Fibroblast of gingiva (primary cell): ENCODE measurements around the gene CAST.

Experiments
- DNase-seq: peaks from one replicate; pipeline ENCODE4 v3.0.0-alpha.2; 2011; ENCODE audit warnings: low read depth

CAST gene

GRCh38 chr5:96645091-96645490 lies 17.1 kb upstream of the CAST start:
- no peak for DNase-seq

GRCh38 chr5:96648023-96648422 lies 14.2 kb upstream of the CAST start:
- no peak for DNase-seq

GRCh38 chr5:96648593-96648992 lies 13.6 kb upstream of the CAST start:
- peak; percentile 78 for DNase-seq

GRCh38 chr5:96649251-96649662 lies 12.9 kb upstream of the CAST start:
- peak; percentile 8 for DNase-seq

GRCh38 chr5:96649681-96650540 lies 12.3 kb upstream of the CAST start:
- DNase-seq: no peak

GRCh38 chr5:96651047-96651446 lies 11.1 kb upstream of the CAST start:
- DNase-seq: no peak

GRCh38 chr5:96651948-96652753 lies 10.0 kb upstream of the CAST start:
- DNase-seq: no peak

GRCh38 chr5:96652769-96653454 lies 9.3 kb upstream of the CAST start:
- DNase-seq: peak; percentile 21

- no peak for DNase-seq
Observed at GRCh38 chr5:96654209-96654608, 8.0 kb upstream of the CAST start.

- no peak for DNase-seq
Observed at GRCh38 chr5:96655085-96655484, 7.1 kb upstream of the CAST start.

- peak; percentile 21 for DNase-seq
Observed at GRCh38 chr5:96655506-96655905, 6.7 kb upstream of the CAST start.

- DNase-seq: peak; percentile 74
Observed at GRCh38 chr5:96657068-96657467, 5.1 kb upstream of the CAST start.

GRCh38 chr5:96658272-96658671 lies 3.9 kb upstream of the CAST start:
- DNase-seq: no peak

GRCh38 chr5:96659170-96659569 lies 3.0 kb upstream of the CAST start:
- DNase-seq: no peak

GRCh38 chr5:96660971-96661854 lies 963 bp upstream of the CAST start:
- DNase-seq: peak; percentile 31

- peak; percentile 96 for DNase-seq
Observed at GRCh38 chr5:96662725-96663518, 746 bp downstream of the CAST start.

- no peak for DNase-seq
Observed at GRCh38 chr5:96663608-96664007, 1.4 kb downstream of the CAST start.

GRCh38 chr5:96664669-96665068 lies 2.5 kb downstream of the CAST start:
- DNase-seq: no peak

GRCh38 chr5:96668725-96669124 lies 6.5 kb downstream of the CAST start:
- no peak for DNase-seq

- no peak for DNase-seq
Observed at GRCh38 chr5:96669909-96670308, 7.7 kb downstream of the CAST start.

GRCh38 chr5:96671441-96671840 lies 9.3 kb downstream of the CAST start:
- no peak for DNase-seq
